K562 (cell line): ENCODE measurements around the gene RBM26. TPM values are rescaled to one million over a fixed set of nuclear protein-coding genes. Genes with fewer than 3 reads are reported as not detected.

Experiments
- ATAC-seq: fragments of 200-7000 bp; cut with Tn5 transposase; 3 replicates; pipeline ENCODE4 v1.9.1; 2020; ENCODE audit warnings: moderate library complexity
- BruUV-seq: library from RNA; stranded (reverse); fragments of 400-500 nt; replicated peaks from 2 replicates; lab custom pipeline; 2021; lab: Mats Ljungman, UMichigan
- CTCF ChIA-PET: fragments of 300-600 bp; formaldehyde crosslinking; extraction: SDS; loops from one replicate; lab custom pipeline; 2021; ENCODE audit warnings: low intra/inter-chr PET ratio; lab: Yijun Ruan, JAX
- POLR2A ChIA-PET: fragments of 300-600, 350-650 bp; sonication (Branson Sonifier 250); formaldehyde crosslinking; extraction: SDS; loops from one replicate; lab custom pipeline; 2021; ENCODE audit warnings: antibody characterized with exemption, inconsistent platforms; lab: Yijun Ruan, JAX
- DNase-seq, 4 experiments: peaks; one replicate each; pipeline versions ENCODE4 v3.0.0 to v3.0.0-alpha.2; 2011 to 2018; ENCODE audit warnings: low spot score in 3 of 4, mixed read lengths in 3 of 4; ENCODE audit errors: extremely low read depth in 1 of 4
- FAIRE-seq: peaks from 2 replicates; lab custom pipeline; 2011; peaks lifted over from hg19 to GRCh38; lab: Jason Lieb, UNC
- H2AFZ ChIP-seq: 2 replicates; pipeline ENCODE4 v1.6.0; 2011; ENCODE audit warnings: low read depth, low read length, control low read depth, inconsistent platforms
- H3K27ac ChIP-seq: fragments of 200-600 bp; 3 replicates; pipeline ENCODE4 v1.8.0; 2011; ENCODE audit warnings: low read depth, mild to moderate bottlenecking, control low read depth, inconsistent platforms, low read length, moderate library complexity, mixed read lengths; ENCODE audit errors: extremely low read depth
- H3K27me3 ChIP-seq, 2 experiments: fragments of 300-600 bp in 1 of 2; 2 replicates in 1 of 2; 3 replicates in 1 of 2; pipeline versions ENCODE4 v1.6.0 to v1.8.0; 2011; ENCODE audit warnings: inconsistent platforms in 2 of 2, low read length in 2 of 2, mild to moderate bottlenecking in 1 of 2, mixed read lengths in 1 of 2, moderate library complexity in 1 of 2; ENCODE audit not compliant: control insufficient read depth in 2 of 2, insufficient read depth in 2 of 2
- H3K36me3 ChIP-seq: fragments of 300-600 bp; 3 replicates; pipeline ENCODE4 v1.8.0; 2011; ENCODE audit warnings: mild to moderate bottlenecking, low read length, inconsistent platforms; ENCODE audit not compliant: control insufficient read depth, insufficient read depth
- H3K4me1 ChIP-seq, 2 experiments: fragments of 200-600 bp in 1 of 2; replicated peaks in 1 of 2; 2 replicates in 1 of 2; 3 replicates in 1 of 2; pipeline versions ENCODE4 v1.5.1 to v1.8.0; 2011; ENCODE audit warnings: inconsistent platforms in 2 of 2, low read length in 2 of 2, mild to moderate bottlenecking in 1 of 2, mixed read lengths in 1 of 2, moderate library complexity in 1 of 2; ENCODE audit not compliant: control insufficient read depth in 2 of 2, insufficient read depth in 2 of 2
- H3K4me2 ChIP-seq: 2 replicates; pipeline ENCODE4 v1.6.1; 2011; ENCODE audit warnings: low read length, control low read depth, inconsistent platforms, mixed read lengths; ENCODE audit not compliant: insufficient read depth
- H3K4me3 ChIP-seq: fragments of 200-600 bp; sonication (generic), shearing (Covaris generic); 2 replicates; pipeline ENCODE4 v1.5.1; 2016; ENCODE audit warnings: control low read depth, inconsistent platforms
- H3K79me2 ChIP-seq: fragments of 200-600 bp; 3 replicates; pipeline ENCODE4 v1.8.0; 2011; ENCODE audit warnings: low read length, inconsistent platforms; ENCODE audit not compliant: control insufficient read depth, insufficient read depth
- H3K9ac ChIP-seq, 2 experiments: 2 replicates each; pipeline versions ENCODE4 v1.6.0 to v1.6.1; 2011; ENCODE audit warnings: low read depth in 2 of 2, low read length in 2 of 2, control low read depth in 1 of 2, inconsistent platforms in 1 of 2, mild to moderate bottlenecking in 1 of 2, mixed read lengths in 1 of 2; ENCODE audit not compliant: insufficient read depth in 1 of 2
- H3K9me1 ChIP-seq: one replicate; pipeline ENCODE4 v1.6.0; 2011; ENCODE audit warnings: inconsistent platforms, mild to moderate bottlenecking, low read length, moderate library complexity; ENCODE audit not compliant: control insufficient read depth, insufficient read depth
- H3K9me3 ChIP-seq: replicated peaks from 2 replicates; pipeline ENCODE4 v1.5.1; 2011; ENCODE audit warnings: low read depth, low read length, inconsistent platforms; ENCODE audit not compliant: control insufficient read depth, insufficient read depth
- H4K20me1 ChIP-seq: replicated peaks from 2 replicates; pipeline ENCODE4 v1.6.1; 2011; ENCODE audit warnings: low read length, inconsistent platforms, mixed read lengths; ENCODE audit not compliant: control insufficient read depth, insufficient read depth
- ARID2 ChIP-seq: fragments of 450-650 bp; IDR thresholded peaks from 2 replicates; pipeline ENCODE4 v1.6.1; 2017; ENCODE audit warnings: antibody characterized with exemption, mild to moderate bottlenecking
- ATF7 ChIP-seq: fragments of 450-650 bp; IDR thresholded peaks from 2 replicates; pipeline ENCODE4 v1.7.1; 2014; ENCODE audit warnings: mild to moderate bottlenecking, moderate library complexity
- CBFA2T2 ChIP-seq: fragments of 450-650 bp; conservative IDR thresholded peaks from 2 replicates; pipeline ENCODE4 v1.6.1; 2017; ENCODE audit warnings: mild to moderate bottlenecking
- FUS ChIP-seq: fragments of 200-400 bp; formaldehyde crosslinking; optimal IDR thresholded peaks from 2 replicates; pipeline ENCODE3; 2017; ENCODE audit warnings: low read depth, low read length
- GTF2E2 ChIP-seq: fragments of 200-800 bp; sonication (Bioruptor generic); IDR thresholded peaks from 2 replicates; pipeline ENCODE4 v1.6.1; 2016; ENCODE audit warnings: missing genetic modification characterization, missing compliant biosample characterization
- KDM1A ChIP-seq, 2 experiments: fragments of 450-650 bp; IDR thresholded peaks; 2 replicates each; pipeline ENCODE4 v1.6.1; 2016; ENCODE audit warnings: mild to moderate bottlenecking in 2 of 2
- NEUROD1 ChIP-seq: fragments of 150-350 bp; IDR thresholded peaks from 2 replicates; pipeline ENCODE4 v1.6.1; 2014; ENCODE audit warnings: borderline replicate concordance, low read length, low read depth; ENCODE audit not compliant: partially characterized antibody
- NRF1 ChIP-seq, 2 experiments: fragments of 450-650 bp; IDR thresholded peaks in 1 of 2; conservative IDR thresholded peaks in 1 of 2; 2 replicates each; pipeline ENCODE4 v1.6.1; 2014; ENCODE audit warnings: mild to moderate bottlenecking in 2 of 2
- RBFOX2 ChIP-seq: fragments of 200-400 bp; formaldehyde crosslinking; IDR thresholded peaks from 2 replicates; pipeline ENCODE4 v1.6.1; 2017; ENCODE audit warnings: low read depth, mild to moderate bottlenecking, low read length, moderate library complexity
- ZKSCAN3 ChIP-seq: fragments of 250-450 bp; sonication (Bioruptor Pico); IDR thresholded peaks from 2 replicates; pipeline ENCODE4 v1.4.0; 2020
- ZNF431 ChIP-seq: sonication (generic); formaldehyde crosslinking; IDR thresholded peaks from 2 replicates; pipeline ENCODE4 v1.8.0; 2022; ENCODE audit warnings: mild to moderate bottlenecking, missing genetic modification reagents
- ZNF696 ChIP-seq: fragments of 250-450 bp; sonication (Bioruptor Pico); conservative IDR thresholded peaks from 2 replicates; pipeline ENCODE4 v1.4.0; 2020; ENCODE audit warnings: mild to moderate bottlenecking, moderate library complexity
- in situ Hi-C: fragments of 300-500 bp; cut with MboI; formaldehyde crosslinking; loops from 4 replicates; pipeline ENCODE4 v1.15.0; 2018; ENCODE audit warnings: inconsistent platforms, mixed read lengths
- intact Hi-C: fragments of 100-400 bp; cut with micrococcal nuclease; formaldehyde crosslinking; loops from 2 replicates; pipeline ENCODE4 v1.14.2; 2022
- polyA plus RNA-seq, 8 experiments: library from polyadenylated mRNA; depleted of rRNA in 4 of 8; stranded (reverse) in 5 of 8; unstranded in 3 of 8; fragments of >200 nt; fragmentation: Nextera tagmentation in 2 of 8; fragmentation: Illumina TruSeq in 1 of 8; extraction: Ambion mirVana in 2 of 8; extraction: Trizol in 1 of 8; gene quantifications; 2 replicates each; pipeline versions ENCODE4 v1.2.1 to v1.2.3, GENCODE V29; 2011 to 2014; ENCODE audit warnings: inconsistent platforms in 1 of 8, missing spikeins in 1 of 8
- total RNA-seq, 7 experiments: library from RNA; depleted of rRNA in 6 of 7; stranded (reverse); fragments of >200 nt in 6 of 7; fragmentation: Illumina TruSeq in 2 of 7; extraction: Trizol in 2 of 7; gene quantifications; 2 replicates each; pipeline versions ENCODE4 v1.2.1 to v1.2.3, GENCODE V29; 2011 to 2021; ENCODE audit warnings: low replicate concordance in 1 of 7
- TF ChIP-seq, protein P1 (sequence below), 2 experiments: fragments of 450-650 bp in 1 of 2; sonication (generic) in 1 of 2; formaldehyde crosslinking in 1 of 2; IDR thresholded peaks in 1 of 2; conservative IDR thresholded peaks in 1 of 2; 2 replicates each; pipeline versions ENCODE4 v1.6.1 to v1.8.1; 2016 to 2023; ENCODE audit warnings: mild to moderate bottlenecking in 2 of 2, moderate library complexity in 2 of 2, inconsistent platforms in 1 of 2, missing genetic modification reagents in 1 of 2
- TF ChIP-seq, protein P2 (sequence below): fragments of 450-650 bp; formaldehyde crosslinking; conservative IDR thresholded peaks from 2 replicates; pipeline ENCODE4 v1.4.0; 2022; ENCODE audit warnings: mild to moderate bottlenecking, missing genetic modification characterization

RBM26 gene
- total and polyA plus RNA-seq, 9 of the 15 experiments (the other 6 are each of a cell fraction or from before 2014, with no cell fraction given), result 10.0 to 42.4 (median 26.4) TPM

GRCh38 chr13:79417741-79418140 lies 11.7 kb upstream of the RBM26 start:
- DNase-seq (no peak), ATAC-seq (no peak), FAIRE-seq (no peak)
- Histone ChIP-seq H3K36me3 (no peaks in the 10 kb centered on the region), H3K27ac (no peak overlapping the region), H2AFZ (no peak overlapping the region), H3K79me2 (no peaks in the 10 kb centered on the region), H3K9me1 (no peaks in the 10 kb centered on the region), H3K4me2 (no peak overlapping the region), H3K4me3 (no peak overlapping the region), H4K20me1 (no peaks in the 10 kb centered on the region), H3K9ac (no peak overlapping the region), H3K4me1 (no peaks in the 10 kb centered on the region), H3K9me3 (no peaks in the 10 kb centered on the region), H3K27me3 (no peaks in the 10 kb centered on the region)
- no TSS peak for BruUV-seq
- ChIA-PET CTCF (no interaction called here), POLR2A (no interaction called here)
- TF ChIP-seq FUS, result no peak
- TF ChIP-seq, protein P1, sequence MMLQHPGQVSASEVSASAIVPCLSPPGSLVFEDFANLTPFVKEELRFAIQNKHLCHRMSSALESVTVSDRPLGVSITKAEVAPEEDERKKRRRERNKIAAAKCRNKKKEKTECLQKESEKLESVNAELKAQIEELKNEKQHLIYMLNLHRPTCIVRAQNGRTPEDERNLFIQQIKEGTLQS (IDR thresholded peaks at IDR 0.05), result no peak
- TF ChIP-seq, protein P1 (CRISPR knock-in tag; conservative IDR thresholded peaks at IDR 0.05), result no peak
- no peak for TF ChIP-seq NRF1 (conservative IDR thresholded peaks at IDR 0.05 in 1 of 2, IDR thresholded peaks at IDR 0.05 in 1 of 2)
- TF ChIP-seq ZKSCAN3, result no peak
- no peak for TF ChIP-seq NEUROD1
- no peak for TF ChIP-seq ZNF696 (CRISPR knock-in tag)
- TF ChIP-seq, protein P2, sequence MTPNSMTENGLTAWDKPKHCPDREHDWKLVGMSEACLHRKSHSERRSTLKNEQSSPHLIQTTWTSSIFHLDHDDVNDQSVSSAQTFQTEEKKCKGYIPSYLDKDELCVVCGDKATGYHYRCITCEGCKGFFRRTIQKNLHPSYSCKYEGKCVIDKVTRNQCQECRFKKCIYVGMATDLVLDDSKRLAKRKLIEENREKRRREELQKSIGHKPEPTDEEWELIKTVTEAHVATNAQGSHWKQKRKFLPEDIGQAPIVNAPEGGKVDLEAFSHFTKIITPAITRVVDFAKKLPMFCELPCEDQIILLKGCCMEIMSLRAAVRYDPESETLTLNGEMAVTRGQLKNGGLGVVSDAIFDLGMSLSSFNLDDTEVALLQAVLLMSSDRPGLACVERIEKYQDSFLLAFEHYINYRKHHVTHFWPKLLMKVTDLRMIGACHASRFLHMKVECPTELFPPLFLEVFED (CRISPR knock-in tag), result no peak
- TF ChIP-seq ATF7, result no peak
- no peak for TF ChIP-seq ZNF431
- TF ChIP-seq RBFOX2, result no peak
- TF ChIP-seq ARID2, result no peak
- TF ChIP-seq CBFA2T2, result no peak
- TF ChIP-seq KDM1A (IDR thresholded peaks at IDR 0.05), result no peak
- no peak for TF ChIP-seq GTF2E2 (tag)
- in situ Hi-C loops, result no loop called here
- intact Hi-C loops, result no loop called here
